PC-9 (cell line): ENCODE measurements around the gene CEACAM4.

Source experiments
- CTCF ChIP-seq: fragments of 200-600 bp; sonication (generic); conservative IDR thresholded peaks from 2 replicates; pipeline ENCODE4 v1.6.1; 2017; ENCODE audit warnings: mixed run types, antibody characterized with exemption, mild to moderate bottlenecking, moderate library complexity
- EZH2 ChIP-seq: fragments of 200-600 bp; sonication (generic); IDR thresholded peaks from 2 replicates; pipeline ENCODE4 v1.8.0; 2017; ENCODE audit warnings: antibody characterized with exemption, low read depth

GRCh38 chr19:41604831-41605230 lies 22.0 kb downstream of the CEACAM4 start:
- TF ChIP-seq CTCF = no peak
- no peak for TF ChIP-seq EZH2
